ENCODE results near the gene PTER. TPM values are rescaled to one million over a fixed set of nuclear protein-coding genes. Genes with fewer than 3 reads are reported as not detected.

PTER gene
- total RNA-seq, 6 experiments from 2014 or later = 8.5 to 31.8 (median 12.2) TPM

- 33% methylated on average over 3 of the region's 3 CpGs for WGBS (ENCODE audit: insufficient coverage, low coverage, low lambda C conversion rate, missing lambda C conversion rate)
- Histone ChIP-seq H3K9me3 (no peaks in the 10 kb centered on the region), H3K4me1 (no peaks in the 10 kb centered on the region), H3K27me3 (no peaks in the 10 kb centered on the region), H3K27ac (no peak overlapping the region), H3K36me3 (no peaks in the 10 kb centered on the region), H3K4me3 (no peak overlapping the region)
- no peak for DNase-seq
- intact Hi-C loops (cut with DNase I) = no loop called here
- ATAC-seq = no peak
- TF ChIP-seq CTCF (IDR thresholded peaks at IDR 0.05) (no peak), POLR2A (IDR thresholded peaks at IDR 0.05) (no peak)
Observed at GRCh38 chr10:16408379-16408778, 28.4 kb upstream of the PTER start.

GRCh38 chr10:16417341-16417740, 19.5 kb upstream of the PTER start:
- H3K27me3 ChIP-seq = no peaks in the 10 kb centered on the region
- ATAC-seq (no peak), DNase-seq (no peak)
- H3K9me3 ChIP-seq = no peaks in the 10 kb centered on the region
- H3K27ac ChIP-seq = no peak overlapping the region
- WGBS (ENCODE audit: insufficient coverage, low coverage, low lambda C conversion rate, missing lambda C conversion rate) = 29% methylated on average over 1 of the region's 1 CpG
- intact Hi-C loops (cut with DNase I) = no loop called here
- H3K36me3 ChIP-seq = no peaks in the 10 kb centered on the region
- no peaks in the 10 kb centered on the region for H3K4me1 ChIP-seq
- TF ChIP-seq POLR2A (IDR thresholded peaks at IDR 0.05) (no peak), CTCF (IDR thresholded peaks at IDR 0.05) (no peak)
- no peak overlapping the region for H3K4me3 ChIP-seq

GRCh38 chr10:16423599-16423998, 13.2 kb upstream of the PTER start:
- no peak for DNase-seq

GRCh38 chr10:16425449-16425848, 11.4 kb upstream of the PTER start:
- no peaks in the 10 kb centered on the region for H3K36me3 ChIP-seq
- no peaks in the 10 kb centered on the region for H3K27me3 ChIP-seq
- H3K27ac ChIP-seq = no peak overlapping the region
- DNase-seq (no peak), ATAC-seq (no peak)
- WGBS (ENCODE audit: insufficient coverage, low coverage, low lambda C conversion rate, missing lambda C conversion rate) = 57% methylated on average over 3 of the region's 3 CpGs
- intact Hi-C loops (cut with DNase I) = no loop called here
- H3K9me3 ChIP-seq = no peaks in the 10 kb centered on the region
- no peak overlapping the region for H3K4me3 ChIP-seq
- no peak for TF ChIP-seq CTCF (IDR thresholded peaks at IDR 0.05)
- TF ChIP-seq POLR2A (IDR thresholded peaks at IDR 0.05) = no peak
- H3K4me1 ChIP-seq = no peaks in the 10 kb centered on the region

More at GRCh38 chr10:16423599-16423998, 13.2 kb upstream of the PTER start:
- H3K27ac ChIP-seq = no peak overlapping the region
- intact Hi-C loops (cut with DNase I) = no loop called here
- H3K9me3 ChIP-seq = no peaks in the 10 kb centered on the region
- H3K27me3 ChIP-seq = no peaks in the 10 kb centered on the region
- no peak overlapping the region for H3K4me3 ChIP-seq
- H3K4me1 ChIP-seq = no peaks in the 10 kb centered on the region
- no peaks in the 10 kb centered on the region for H3K36me3 ChIP-seq
- 65% methylated on average over 2 of the region's 3 CpGs for WGBS (ENCODE audit: insufficient coverage, low coverage, low lambda C conversion rate, missing lambda C conversion rate)
- TF ChIP-seq CTCF (IDR thresholded peaks at IDR 0.05) (no peak), POLR2A (IDR thresholded peaks at IDR 0.05) (no peak)
- no peak for ATAC-seq

- H3K4me1 ChIP-seq = no peaks in the 10 kb centered on the region
- ATAC-seq (no peak), DNase-seq (no peak)
- 61% methylated on average over 6 of the region's 6 CpGs for WGBS (ENCODE audit: insufficient coverage, low coverage, low lambda C conversion rate, missing lambda C conversion rate)
- no peaks in the 10 kb centered on the region for H3K9me3 ChIP-seq
- intact Hi-C loops (cut with DNase I) = no loop called here
- H3K27me3 ChIP-seq = no peaks in the 10 kb centered on the region
- no peak for TF ChIP-seq CTCF (IDR thresholded peaks at IDR 0.05)
- TF ChIP-seq POLR2A (IDR thresholded peaks at IDR 0.05) = no peak
- no peaks in the 10 kb centered on the region for H3K36me3 ChIP-seq
- H3K27ac ChIP-seq = no peak overlapping the region
- no peak overlapping the region for H3K4me3 ChIP-seq
Observed at GRCh38 chr10:16429539-16429938, 7.3 kb upstream of the PTER start.
